ENCODE data around the gene NUDCD3. TPM values are rescaled to one million over a fixed set of nuclear protein-coding genes. Genes with fewer than 3 reads are reported as not detected.
A peak's percentile ranks its signal among the peaks of the same experiment; 100 is the strongest.

Gene NUDCD3
- total RNA-seq, 4 donors from 2014 or later: 28.5 to 115 (median 52.6) TPM

GRCh38 chr7:44537442-44537841 is 47.0 kb upstream of the NUDCD3 start:
- TF ChIP-seq, protein P1, sequence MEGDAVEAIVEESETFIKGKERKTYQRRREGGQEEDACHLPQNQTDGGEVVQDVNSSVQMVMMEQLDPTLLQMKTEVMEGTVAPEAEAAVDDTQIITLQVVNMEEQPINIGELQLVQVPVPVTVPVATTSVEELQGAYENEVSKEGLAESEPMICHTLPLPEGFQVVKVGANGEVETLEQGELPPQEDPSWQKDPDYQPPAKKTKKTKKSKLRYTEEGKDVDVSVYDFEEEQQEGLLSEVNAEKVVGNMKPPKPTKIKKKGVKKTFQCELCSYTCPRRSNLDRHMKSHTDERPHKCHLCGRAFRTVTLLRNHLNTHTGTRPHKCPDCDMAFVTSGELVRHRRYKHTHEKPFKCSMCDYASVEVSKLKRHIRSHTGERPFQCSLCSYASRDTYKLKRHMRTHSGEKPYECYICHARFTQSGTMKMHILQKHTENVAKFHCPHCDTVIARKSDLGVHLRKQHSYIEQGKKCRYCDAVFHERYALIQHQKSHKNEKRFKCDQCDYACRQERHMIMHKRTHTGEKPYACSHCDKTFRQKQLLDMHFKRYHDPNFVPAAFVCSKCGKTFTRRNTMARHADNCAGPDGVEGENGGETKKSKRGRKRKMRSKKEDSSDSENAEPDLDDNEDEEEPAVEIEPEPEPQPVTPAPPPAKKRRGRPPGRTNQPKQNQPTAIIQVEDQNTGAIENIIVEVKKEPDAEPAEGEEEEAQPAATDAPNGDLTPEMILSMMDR (IDR thresholded peaks at IDR 0.05): no peak
- no peak for TF ChIP-seq POLR2A (IDR thresholded peaks at IDR 0.05)
- DNase-seq: no peak
- intact Hi-C loops (cut with DNase I; ENCODE audit: low total_unique reads): no loop called here
- no peaks in the 10 kb centered on the region for H3K4me1 ChIP-seq
- H3K27ac ChIP-seq: no peak overlapping the region
- H3K27me3 ChIP-seq: no peaks in the 10 kb centered on the region
- no peaks in the 10 kb centered on the region for H3K9me3 ChIP-seq
- no peak overlapping the region for H3K4me3 ChIP-seq
- H3K36me3 ChIP-seq: no peaks in the 10 kb centered on the region

DNA sequence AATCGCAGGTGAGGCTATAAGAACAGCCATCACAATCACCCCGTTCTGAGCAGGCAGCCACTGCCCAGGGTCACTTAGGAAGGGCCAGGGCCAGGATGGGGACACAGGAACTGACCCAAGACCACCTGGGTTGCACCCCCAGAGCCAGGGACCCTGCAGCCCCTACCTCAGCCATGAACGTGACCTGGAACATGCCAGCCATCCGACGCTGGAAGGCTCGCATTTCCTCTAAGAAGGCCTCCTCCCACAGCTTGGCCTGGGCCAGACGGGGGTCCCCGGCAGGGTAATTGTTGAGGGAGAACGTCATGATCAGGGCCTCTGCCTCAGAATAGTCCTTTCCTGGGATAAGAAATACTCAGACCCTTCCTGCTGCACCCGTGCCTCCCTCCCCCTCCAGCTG is 45.6 kb upstream of the NUDCD3 start:
- TF ChIP-seq POLR2A (IDR thresholded peaks at IDR 0.05): no peak
- TF ChIP-seq, protein P1 (IDR thresholded peaks at IDR 0.05): no peak
- intact Hi-C loops (cut with DNase I; ENCODE audit: low total_unique reads): no loop called here
- Histone ChIP-seq H3K4me3 (no peak overlapping the region), H3K27ac (no peak overlapping the region), H3K9me3 (no peaks in the 10 kb centered on the region), H3K4me1 (no peaks in the 10 kb centered on the region), H3K36me3 (no peaks in the 10 kb centered on the region), H3K27me3 (no peaks in the 10 kb centered on the region)
- no peak for DNase-seq

GRCh38 chr7:44535348-44536064 is 45.0 kb upstream of the NUDCD3 start:
- no peaks in the 10 kb centered on the region for H3K36me3 ChIP-seq
- intact Hi-C loops (cut with DNase I; ENCODE audit: low total_unique reads): no loop called here
- no peak for DNase-seq
- H3K27me3 ChIP-seq: no peaks in the 10 kb centered on the region
- H3K4me3 ChIP-seq: no peak overlapping the region
- H3K9me3 ChIP-seq: no peaks in the 10 kb centered on the region
- TF ChIP-seq, protein P1 (IDR thresholded peaks at IDR 0.05): no peak
- no peak for TF ChIP-seq POLR2A (IDR thresholded peaks at IDR 0.05)
- H3K27ac ChIP-seq: no peak overlapping the region
- no peaks in the 10 kb centered on the region for H3K4me1 ChIP-seq

DNA sequence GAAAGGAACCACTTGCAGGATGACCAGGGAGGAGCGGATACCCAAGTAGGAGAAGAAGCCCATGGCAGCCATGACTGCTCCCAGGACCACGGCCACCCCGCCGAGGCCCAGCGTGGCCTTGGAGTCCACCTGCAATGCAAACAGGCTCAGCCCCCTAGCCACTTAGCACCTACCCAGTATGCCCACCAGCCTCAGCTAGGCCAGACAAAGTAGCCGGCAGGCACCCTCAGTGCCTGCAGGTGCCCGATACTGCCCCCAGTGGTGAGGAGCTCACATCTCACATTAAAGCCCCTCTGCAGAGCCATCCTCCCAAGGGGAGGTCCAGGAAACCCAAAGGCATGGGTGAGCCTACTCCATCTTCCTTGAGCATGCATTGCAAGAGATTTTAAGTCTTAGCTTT is 44.0 kb upstream of the NUDCD3 start:
- no peak for TF ChIP-seq POLR2A (IDR thresholded peaks at IDR 0.05)
- TF ChIP-seq, protein P1 (IDR thresholded peaks at IDR 0.05): peak in 1 of 4 experiments; percentile 20
- no peak for DNase-seq
- H3K27me3 ChIP-seq: no peaks in the 10 kb centered on the region
- no peaks in the 10 kb centered on the region for H3K36me3 ChIP-seq
- intact Hi-C loops (cut with DNase I; ENCODE audit: low total_unique reads): no loop called here
- H3K4me3 ChIP-seq: no peak overlapping the region
- no peaks in the 10 kb centered on the region for H3K9me3 ChIP-seq
- no peak overlapping the region for H3K27ac ChIP-seq
- no peaks in the 10 kb centered on the region for H3K4me1 ChIP-seq

DNA sequence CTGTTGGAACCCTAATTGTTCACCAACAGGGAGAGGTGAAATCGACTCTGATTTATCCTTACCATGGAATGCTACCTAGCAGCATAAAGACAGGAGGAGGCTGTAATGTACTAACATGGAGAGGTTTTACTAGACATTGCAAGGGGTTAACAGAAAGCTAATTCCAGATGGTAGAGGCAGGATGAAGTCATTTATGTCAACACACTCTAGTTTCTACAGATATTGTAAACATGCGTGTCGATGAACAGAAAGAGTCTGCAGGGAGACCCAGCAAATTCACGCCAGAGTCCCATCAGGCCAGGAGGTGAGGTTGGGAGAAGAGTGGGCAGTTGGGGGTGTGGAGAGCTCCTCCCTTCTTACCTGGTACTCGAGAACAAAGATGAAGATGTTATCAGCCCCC is 43.6 kb upstream of the NUDCD3 start:
- no peaks in the 10 kb centered on the region for H3K9me3 ChIP-seq

More for the DNA sequence above, 43.6 kb upstream of the NUDCD3 start:
- no peaks in the 10 kb centered on the region for H3K36me3 ChIP-seq
- H3K27me3 ChIP-seq: no peaks in the 10 kb centered on the region
- H3K4me1 ChIP-seq: no peaks in the 10 kb centered on the region
- no peak for DNase-seq
- H3K4me3 ChIP-seq: no peak overlapping the region
- intact Hi-C loops (cut with DNase I; ENCODE audit: low total_unique reads): no loop called here
- TF ChIP-seq, protein P1 (IDR thresholded peaks at IDR 0.05): no peak
- TF ChIP-seq POLR2A (IDR thresholded peaks at IDR 0.05): no peak
- no peak overlapping the region for H3K27ac ChIP-seq

Measured in uterus (tissue), 4 donors.